ENCODE data around the gene PFKFB4. TPM values are rescaled to one million over a fixed set of nuclear protein-coding genes. Genes with fewer than 3 reads are reported as not detected.

The PFKFB4 gene
- 12.0 and 14.1 TPM in 2 replicates for total RNA-seq
- 8.2 and 9.5 TPM in 2 replicates for polyA plus RNA-seq

DNA sequence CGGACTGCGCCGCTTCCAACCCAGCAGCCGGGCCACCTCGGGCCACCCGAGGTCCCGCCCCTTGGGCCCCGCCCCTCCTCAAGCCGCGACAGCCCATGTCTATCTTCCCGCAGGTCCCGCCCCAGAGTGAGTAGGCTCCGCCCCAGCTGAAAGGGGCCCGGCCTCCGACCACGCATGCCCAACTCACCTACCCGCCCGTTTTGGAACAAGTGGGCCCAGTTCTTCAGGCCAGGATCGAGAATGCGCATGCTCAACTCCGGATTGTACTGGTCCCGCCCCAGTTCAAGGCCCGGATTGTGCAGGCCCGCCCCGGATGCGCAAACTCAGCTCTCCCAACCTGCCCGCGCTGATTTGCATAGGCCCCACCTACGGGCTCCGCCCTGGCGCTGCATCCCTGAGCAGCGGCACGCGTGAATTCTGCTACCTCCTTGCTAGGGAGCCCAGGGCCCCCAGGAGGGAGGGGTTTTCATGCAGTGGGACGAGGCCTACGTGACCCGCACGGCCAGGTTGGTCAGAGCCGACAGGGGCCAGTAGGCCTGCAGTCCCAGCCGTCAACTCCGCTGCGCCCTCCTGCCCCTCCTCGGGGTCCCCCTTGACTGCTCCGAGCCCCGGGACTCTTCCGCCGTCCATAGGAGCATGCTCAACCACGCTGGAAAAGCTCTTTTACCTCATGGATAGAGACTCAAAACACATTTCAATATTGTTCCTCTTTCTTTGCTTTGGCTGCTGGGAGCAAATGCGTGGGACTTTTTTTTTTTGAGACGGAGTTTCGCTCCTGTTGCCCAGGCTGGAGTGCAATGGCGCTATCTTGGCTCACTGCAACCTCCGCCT is at the start of gene PFKFB4:
TSS of gene PFKFB4 (minus strand) at position 8 of the 831 bp plus-strand sequence. CDS start 26 bp downstream, outside the sequence.
- WGBS (ENCODE audit: low lambda C conversion rate, missing lambda C conversion rate) = under 1% methylated on average over 40 of the region's 53 CpGs
- Histone ChIP-seq H3K9me3 (ENCODE audit: low read depth) (no peaks in the 10 kb centered on the region), H3K4me1 (ENCODE audit: insufficient read depth) (peaks cover 22% of the 10 kb centered on the region), H2AFZ (peak within 1 kb of the TSS; percentile 64), H3K4me3 (peak within 1 kb of the TSS; percentile 43), H4K20me1 (ENCODE audit: insufficient read depth, poor library complexity, severe bottlenecking) (no peaks in the 10 kb centered on the region), H3K4me2 (peak within 1 kb of the TSS; percentile 82), H3K9me2 (replicated peaks; ENCODE audit: insufficient read depth) (no peaks in the 10 kb centered on the region), H3K36me3 (replicated peaks; ENCODE audit: insufficient read depth, low read depth) (no peaks in the 10 kb centered on the region), H3K27ac (peak within 1 kb of the TSS; percentile 30), H3K79me2 (peaks cover 13% of the 10 kb centered on the region), H3K27me3 (no peaks in the 10 kb centered on the region)
- DNase-seq (ENCODE audit: low spot score) = peak; percentile 100
- TF ChIP-seq EZH2phosphoT487 (IDR thresholded peaks at IDR 0.05; ENCODE audit: low read depth, severe bottlenecking, unreplicated experiment) (no peak), EZH2 (IDR thresholded peaks at IDR 0.05; ENCODE audit: borderline replicate concordance) (no peak)
- TF ChIP-seq, protein P1, sequence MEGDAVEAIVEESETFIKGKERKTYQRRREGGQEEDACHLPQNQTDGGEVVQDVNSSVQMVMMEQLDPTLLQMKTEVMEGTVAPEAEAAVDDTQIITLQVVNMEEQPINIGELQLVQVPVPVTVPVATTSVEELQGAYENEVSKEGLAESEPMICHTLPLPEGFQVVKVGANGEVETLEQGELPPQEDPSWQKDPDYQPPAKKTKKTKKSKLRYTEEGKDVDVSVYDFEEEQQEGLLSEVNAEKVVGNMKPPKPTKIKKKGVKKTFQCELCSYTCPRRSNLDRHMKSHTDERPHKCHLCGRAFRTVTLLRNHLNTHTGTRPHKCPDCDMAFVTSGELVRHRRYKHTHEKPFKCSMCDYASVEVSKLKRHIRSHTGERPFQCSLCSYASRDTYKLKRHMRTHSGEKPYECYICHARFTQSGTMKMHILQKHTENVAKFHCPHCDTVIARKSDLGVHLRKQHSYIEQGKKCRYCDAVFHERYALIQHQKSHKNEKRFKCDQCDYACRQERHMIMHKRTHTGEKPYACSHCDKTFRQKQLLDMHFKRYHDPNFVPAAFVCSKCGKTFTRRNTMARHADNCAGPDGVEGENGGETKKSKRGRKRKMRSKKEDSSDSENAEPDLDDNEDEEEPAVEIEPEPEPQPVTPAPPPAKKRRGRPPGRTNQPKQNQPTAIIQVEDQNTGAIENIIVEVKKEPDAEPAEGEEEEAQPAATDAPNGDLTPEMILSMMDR (IDR thresholded peaks at IDR 0.05; ENCODE audit: poor library complexity) = no peak

DNA sequence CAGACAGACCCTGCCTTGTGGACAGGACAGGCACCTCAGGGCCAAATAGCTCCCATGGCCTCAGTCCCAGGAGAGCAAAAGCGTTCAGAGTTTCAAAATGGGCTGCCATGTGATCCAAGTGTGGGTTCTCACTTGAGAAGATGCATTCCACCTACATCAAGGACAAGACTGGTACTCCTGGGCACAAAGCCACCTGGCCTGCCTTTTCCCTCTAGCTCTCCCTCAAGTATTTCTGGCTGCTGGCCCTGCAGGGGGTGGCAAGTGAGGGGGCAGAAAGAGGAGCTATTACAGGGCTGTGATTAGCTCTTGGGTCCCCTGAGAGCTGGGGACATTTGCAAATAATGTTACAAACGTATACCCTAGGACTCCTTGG is 45.0 kb upstream of the PFKFB4 start:
- Histone ChIP-seq H3K9me3 (ENCODE audit: low read depth) (no peaks in the 10 kb centered on the region), H4K20me1 (ENCODE audit: insufficient read depth, poor library complexity, severe bottlenecking) (no peaks in the 10 kb centered on the region), H3K27me3 (no peaks in the 10 kb centered on the region), H2AFZ (no peak overlapping the region), H3K4me1 (ENCODE audit: insufficient read depth) (peaks cover 26% of the 10 kb centered on the region), H3K4me3 (no peak overlapping the region), H3K36me3 (replicated peaks; ENCODE audit: insufficient read depth, low read depth) (no peaks in the 10 kb centered on the region), H3K4me2 (no peak overlapping the region), H3K79me2 (peaks cover 8% of the 10 kb centered on the region), H3K9me2 (replicated peaks; ENCODE audit: insufficient read depth) (no peaks in the 10 kb centered on the region), H3K27ac (no peak overlapping the region)
- DNase-seq (ENCODE audit: low spot score) = no peak
- TF ChIP-seq EZH2 (IDR thresholded peaks at IDR 0.05; ENCODE audit: borderline replicate concordance) (no peak), EZH2phosphoT487 (IDR thresholded peaks at IDR 0.05; ENCODE audit: low read depth, severe bottlenecking, unreplicated experiment) (no peak)
- TF ChIP-seq, protein P1 (IDR thresholded peaks at IDR 0.05; ENCODE audit: poor library complexity) = no peak
- 86% methylated on average over 2 of the region's 2 CpGs for WGBS (ENCODE audit: low lambda C conversion rate, missing lambda C conversion rate)

DNA sequence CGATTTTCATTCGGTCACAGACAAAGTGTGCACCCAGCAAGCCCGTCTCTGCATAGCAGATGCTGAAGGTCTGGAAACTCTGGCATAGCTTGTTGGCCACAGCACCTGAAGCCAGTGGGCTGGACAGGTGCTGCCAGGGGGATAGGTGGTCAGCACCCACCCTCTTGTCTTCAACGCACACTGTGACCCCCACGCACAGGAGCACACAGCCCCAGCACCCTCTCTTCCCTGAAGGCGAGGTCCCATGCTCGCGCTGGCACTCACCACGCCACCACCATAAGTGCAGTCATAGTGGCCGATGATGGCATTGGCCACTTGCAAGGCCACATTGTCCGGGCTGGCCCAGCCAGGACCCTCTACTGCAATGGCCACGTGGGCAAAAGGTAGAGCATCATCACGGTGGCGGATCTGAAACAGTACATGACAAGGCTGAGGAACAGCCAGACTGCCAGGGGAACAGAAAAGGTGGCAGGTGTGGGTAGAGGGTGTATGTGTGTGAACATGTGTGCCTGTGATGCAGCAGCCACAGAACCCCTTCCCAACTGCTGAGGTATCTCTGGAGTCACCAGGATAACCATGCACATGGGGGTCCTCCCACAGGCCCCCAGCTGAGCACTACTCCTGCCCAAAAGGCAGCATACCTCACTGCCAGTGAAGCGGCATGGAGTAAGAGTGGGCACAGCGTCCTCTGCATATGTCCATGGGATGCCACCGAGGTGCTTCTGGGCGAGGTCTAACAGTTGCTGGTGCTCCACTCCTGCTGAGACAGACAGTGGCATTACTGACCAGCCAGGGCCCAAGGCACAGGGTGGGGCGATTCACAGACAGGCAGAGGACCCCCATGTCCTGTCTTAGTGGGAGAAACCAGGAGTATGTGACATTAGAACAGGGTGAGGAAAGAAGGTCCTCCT is 44.4 kb upstream of the PFKFB4 start:
- H3K4me2 ChIP-seq = no peak overlapping the region
- peaks cover 3% of the 10 kb centered on the region for H3K79me2 ChIP-seq
- no peaks in the 10 kb centered on the region for H3K9me3 ChIP-seq (ENCODE audit: low read depth)
- TF ChIP-seq EZH2phosphoT487 (IDR thresholded peaks at IDR 0.05; ENCODE audit: low read depth, severe bottlenecking, unreplicated experiment) (no peak), EZH2 (IDR thresholded peaks at IDR 0.05; ENCODE audit: borderline replicate concordance) (no peak)
- TF ChIP-seq, protein P1 (IDR thresholded peaks at IDR 0.05; ENCODE audit: poor library complexity) = no peak
- no peaks in the 10 kb centered on the region for H3K36me3 ChIP-seq (replicated peaks; ENCODE audit: insufficient read depth, low read depth)
- no peak overlapping the region for H3K4me3 ChIP-seq
- no peaks in the 10 kb centered on the region for H3K9me2 ChIP-seq (replicated peaks; ENCODE audit: insufficient read depth)
- no peak overlapping the region for H3K27ac ChIP-seq
- H2AFZ ChIP-seq = no peak overlapping the region
- WGBS (ENCODE audit: low lambda C conversion rate, missing lambda C conversion rate) = 93% methylated on average over 19 of the region's 19 CpGs
- no peaks in the 10 kb centered on the region for H4K20me1 ChIP-seq (ENCODE audit: insufficient read depth, poor library complexity, severe bottlenecking)
- no peaks in the 10 kb centered on the region for H3K27me3 ChIP-seq
- peaks cover 32% of the 10 kb centered on the region for H3K4me1 ChIP-seq (ENCODE audit: insufficient read depth)
- DNase-seq (ENCODE audit: low spot score) = no peak

Data from hepatocyte (in vitro differentiated cells).